Measurements from ENCODE around the gene GNAQ.

The GNAQ gene

GRCh38 chr9:77810637-77811119 is 220.9 kb downstream of the GNAQ start:
- no peak for ATAC-seq (replicated peaks)
- Mint-ChIP-seq H3K4me1 (ENCODE audit: low read depth in 2 of 2) (peaks cover 5 to 8% of the 10 kb centered on the region in 2 donors), H3K27me3 (no peaks in the 10 kb centered on the region)

GRCh38 chr9:77810047-77810446 is 221.6 kb downstream of the GNAQ start:
- no peak overlapping the region for H3K27ac Mint-ChIP-seq
- H3K9me3 Mint-ChIP-seq, result no peaks in the 10 kb centered on the region
- DNase-seq (no peak), ATAC-seq (replicated peaks) (no peak)
- no peak overlapping the region for H3K4me3 Mint-ChIP-seq
- no peaks in the 10 kb centered on the region for H3K36me3 Mint-ChIP-seq (ENCODE audit: insufficient read depth)
- no peaks in the 10 kb centered on the region for H3K27me3 Mint-ChIP-seq
- H3K4me1 Mint-ChIP-seq (ENCODE audit: low read depth in 2 of 2), result peaks cover 5 to 8% of the 10 kb centered on the region in 2 donors

More at GRCh38 chr9:77810637-77811119, 220.9 kb downstream of the GNAQ start:
- DNase-seq, result no peak
- no peak overlapping the region for H3K4me3 Mint-ChIP-seq
- H3K27ac Mint-ChIP-seq, result no peak overlapping the region
- H3K36me3 Mint-ChIP-seq (ENCODE audit: insufficient read depth), result no peaks in the 10 kb centered on the region
- no peaks in the 10 kb centered on the region for H3K9me3 Mint-ChIP-seq

GRCh38 chr9:77809552-77809951 is 222.1 kb downstream of the GNAQ start:
- no peaks in the 10 kb centered on the region for H3K27me3 Mint-ChIP-seq
- H3K9me3 Mint-ChIP-seq, result no peaks in the 10 kb centered on the region
- ATAC-seq (replicated peaks), result no peak
- DNase-seq, result no peak
- H3K27ac Mint-ChIP-seq, result no peak overlapping the region
- H3K4me3 Mint-ChIP-seq, result no peak overlapping the region
- peaks cover 5 to 8% of the 10 kb centered on the region in 2 donors for H3K4me1 Mint-ChIP-seq (ENCODE audit: low read depth in 2 of 2)
- peaks cover 3% of the 10 kb centered on the region for H3K36me3 Mint-ChIP-seq (ENCODE audit: insufficient read depth)

- Mint-ChIP-seq H3K27ac (no peak overlapping the region), H3K4me3 (no peak overlapping the region), H3K36me3 (ENCODE audit: insufficient read depth) (peaks cover 3% of the 10 kb centered on the region), H3K27me3 (no peaks in the 10 kb centered on the region), H3K4me1 (ENCODE audit: low read depth in 2 of 2) (peaks cover 5 to 8% of the 10 kb centered on the region in 2 donors), H3K9me3 (no peaks in the 10 kb centered on the region)
- ATAC-seq (replicated peaks) (no peak), DNase-seq (no peak)
Measured at GRCh38 chr9:77808751-77809081, 222.9 kb downstream of the GNAQ start.

GRCh38 chr9:77807846-77808750 is 223.5 kb downstream of the GNAQ start:
- Mint-ChIP-seq H3K27ac (no peak overlapping the region), H3K36me3 (ENCODE audit: insufficient read depth) (peaks cover 3% of the 10 kb centered on the region), H3K9me3 (no peaks in the 10 kb centered on the region), H3K4me1 (ENCODE audit: low read depth in 2 of 2) (peaks cover 5 to 8% of the 10 kb centered on the region in 2 donors), H3K4me3 (no peak overlapping the region), H3K27me3 (no peaks in the 10 kb centered on the region)
- ATAC-seq (replicated peaks) (no peak), DNase-seq (no peak)

GRCh38 chr9:77807281-77807683 is 224.3 kb downstream of the GNAQ start:
- DNase-seq, result no peak

GRCh38 chr9:77806741-77807140 is 224.9 kb downstream of the GNAQ start:
- no peaks in the 10 kb centered on the region for H3K27me3 Mint-ChIP-seq
- no peak overlapping the region for H3K27ac Mint-ChIP-seq
- peaks cover 5 to 8% of the 10 kb centered on the region in 2 donors for H3K4me1 Mint-ChIP-seq (ENCODE audit: low read depth in 2 of 2)
- peaks cover 3% of the 10 kb centered on the region for H3K36me3 Mint-ChIP-seq (ENCODE audit: insufficient read depth)
- no peaks in the 10 kb centered on the region for H3K9me3 Mint-ChIP-seq
- DNase-seq (no peak), ATAC-seq (replicated peaks) (no peak)
- H3K4me3 Mint-ChIP-seq, result no peak overlapping the region

More at GRCh38 chr9:77807281-77807683, 224.3 kb downstream of the GNAQ start:
- H3K4me1 Mint-ChIP-seq (ENCODE audit: low read depth in 2 of 2), result peaks cover 5 to 8% of the 10 kb centered on the region in 2 donors
- ATAC-seq (replicated peaks), result no peak
- H3K36me3 Mint-ChIP-seq (ENCODE audit: insufficient read depth), result peaks cover 3% of the 10 kb centered on the region
- no peaks in the 10 kb centered on the region for H3K27me3 Mint-ChIP-seq
- H3K27ac Mint-ChIP-seq, result no peak overlapping the region
- H3K4me3 Mint-ChIP-seq, result no peak overlapping the region
- no peaks in the 10 kb centered on the region for H3K9me3 Mint-ChIP-seq

GRCh38 chr9:77805810-77806209 is 225.8 kb downstream of the GNAQ start:
- Mint-ChIP-seq H3K36me3 (ENCODE audit: insufficient read depth) (peaks cover 3% of the 10 kb centered on the region), H3K27me3 (no peaks in the 10 kb centered on the region), H3K4me1 (ENCODE audit: low read depth in 2 of 2) (peaks cover 5 to 8% of the 10 kb centered on the region in 2 donors), H3K9me3 (no peaks in the 10 kb centered on the region), H3K27ac (no peak overlapping the region), H3K4me3 (no peak overlapping the region)
- no peak for ATAC-seq (replicated peaks)
- no peak for DNase-seq

- H3K36me3 Mint-ChIP-seq (ENCODE audit: insufficient read depth), result peaks cover 3% of the 10 kb centered on the region
- H3K27me3 Mint-ChIP-seq, result no peaks in the 10 kb centered on the region
- peaks cover 4 to 5% of the 10 kb centered on the region in 2 donors for H3K4me1 Mint-ChIP-seq (ENCODE audit: low read depth in 2 of 2)
- ATAC-seq (replicated peaks) (no peak), DNase-seq (no peak)
- no peaks in the 10 kb centered on the region for H3K9me3 Mint-ChIP-seq
- no peak overlapping the region for H3K4me3 Mint-ChIP-seq
- H3K27ac Mint-ChIP-seq, result no peak overlapping the region
Measured at GRCh38 chr9:77803423-77803822, 228.2 kb downstream of the GNAQ start.

- peaks cover 3% of the 10 kb centered on the region for H3K36me3 Mint-ChIP-seq (ENCODE audit: insufficient read depth)
- no peak for DNase-seq
- H3K9me3 Mint-ChIP-seq, result no peaks in the 10 kb centered on the region
- H3K27me3 Mint-ChIP-seq, result no peaks in the 10 kb centered on the region
- no peaks in the 10 kb centered on the region for H3K4me1 Mint-ChIP-seq (ENCODE audit: low read depth in 2 of 2)
- H3K27ac Mint-ChIP-seq, result no peak overlapping the region
- H3K4me3 Mint-ChIP-seq, result no peak overlapping the region
- no peak for ATAC-seq (replicated peaks)
Measured at GRCh38 chr9:77802515-77803293, 228.9 kb downstream of the GNAQ start.

GRCh38 chr9:77802064-77802463 is 229.5 kb downstream of the GNAQ start:
- Mint-ChIP-seq H3K27me3 (no peaks in the 10 kb centered on the region), H3K9me3 (no peaks in the 10 kb centered on the region), H3K36me3 (ENCODE audit: insufficient read depth) (peaks cover 3% of the 10 kb centered on the region), H3K4me3 (no peak overlapping the region), H3K27ac (no peak overlapping the region), H3K4me1 (ENCODE audit: low read depth in 2 of 2) (no peaks in the 10 kb centered on the region)
- no peak for DNase-seq
- ATAC-seq (replicated peaks), result no peak

GRCh38 chr9:77800924-77801551 is 230.6 kb downstream of the GNAQ start:
- H3K27ac Mint-ChIP-seq, result no peak overlapping the region

GRCh38 chr9:77798140-77798539 is 233.5 kb downstream of the GNAQ start:
- Mint-ChIP-seq H3K4me1 (ENCODE audit: low read depth in 2 of 2) (no peaks in the 10 kb centered on the region), H3K9me3 (no peaks in the 10 kb centered on the region), H3K36me3 (ENCODE audit: insufficient read depth) (no peaks in the 10 kb centered on the region), H3K27me3 (no peaks in the 10 kb centered on the region), H3K27ac (no peak overlapping the region), H3K4me3 (no peak overlapping the region)
- ATAC-seq (replicated peaks), result no peak
- DNase-seq, result no peak

More at GRCh38 chr9:77800924-77801551, 230.6 kb downstream of the GNAQ start:
- no peaks in the 10 kb centered on the region for H3K27me3 Mint-ChIP-seq
- H3K4me3 Mint-ChIP-seq, result no peak overlapping the region
- no peaks in the 10 kb centered on the region for H3K4me1 Mint-ChIP-seq (ENCODE audit: low read depth in 2 of 2)
- H3K36me3 Mint-ChIP-seq (ENCODE audit: insufficient read depth), result peaks cover 3% of the 10 kb centered on the region
- DNase-seq (no peak), ATAC-seq (replicated peaks) (no peak)
- no peaks in the 10 kb centered on the region for H3K9me3 Mint-ChIP-seq

All from effector memory CD8-positive, alpha-beta T cell (primary cell).